Epidermal melanocyte (primary cell): ENCODE measurements around the gene MLLT6.
A peak's percentile ranks its signal among the peaks of the same experiment; 100 is the strongest.

Source experiments
- DNase-seq: peaks from one replicate; pipeline ENCODE4 v3.0.0; 2011; ENCODE audit warnings: low spot score; ENCODE audit not compliant: insufficient read length

MLLT6 gene

GRCh38 chr17:38741461-38741860 is 36.4 kb downstream of the MLLT6 start:
- no peak for DNase-seq

GRCh38 chr17:38741921-38742410 is 36.9 kb downstream of the MLLT6 start:
- DNase-seq: no peak

- DNase-seq: no peak
Observed at GRCh38 chr17:38742411-38743308, 37.6 kb downstream of the MLLT6 start.

GRCh38 chr17:38743556-38744171 is 38.6 kb downstream of the MLLT6 start:
- no peak for DNase-seq

GRCh38 chr17:38745545-38745944 is 40.5 kb downstream of the MLLT6 start:
- no peak for DNase-seq

GRCh38 chr17:38746004-38746848 is 41.2 kb downstream of the MLLT6 start:
- no peak for DNase-seq

- no peak for DNase-seq
Observed at GRCh38 chr17:38746849-38747462, 41.9 kb downstream of the MLLT6 start.

- DNase-seq: no peak
Observed at GRCh38 chr17:38747463-38748148, 42.5 kb downstream of the MLLT6 start.

- peak; percentile 78 for DNase-seq
Observed at GRCh38 chr17:38748149-38748891, 43.2 kb downstream of the MLLT6 start, which contains the start of gene PCGF2. Gene PCGF2 (minus strand): TSS chr17:38748336. CDS start chr17:38740402, 7,934 bp downstream.

- no peak for DNase-seq
Observed at GRCh38 chr17:38748892-38749222, 43.8 kb downstream of the MLLT6 start.

- DNase-seq: no peak
Observed at GRCh38 chr17:38749223-38750043, 44.4 kb downstream of the MLLT6 start.

GRCh38 chr17:38750044-38750311 is 44.9 kb downstream of the MLLT6 start:
- DNase-seq: no peak

GRCh38 chr17:38750312-38751121 is 45.4 kb downstream of the MLLT6 start:
- no peak for DNase-seq

- no peak for DNase-seq
Observed at GRCh38 chr17:38751144-38751807, 46.2 kb downstream of the MLLT6 start.

GRCh38 chr17:38751808-38752307 is 46.8 kb downstream of the MLLT6 start:
- peak; percentile 59 for DNase-seq

- DNase-seq: peak; percentile 98
Observed at GRCh38 chr17:38752308-38753070, 47.4 kb downstream of the MLLT6 start, which contains the start of gene PSMB3. Gene PSMB3 (plus strand): TSS chr17:38752741. CDS start chr17:38752827, 86 bp downstream.

GRCh38 chr17:38753071-38753506 is 48.0 kb downstream of the MLLT6 start:
- no peak for DNase-seq
